ENCODE results near the gene ATP10A.

The ATP10A gene

GRCh38 chr15:25693321-25694238 is 169.5 kb downstream of the ATP10A start:
- peak; percentile 35 for DNase-seq

GRCh38 chr15:25691544-25692430 is 171.3 kb downstream of the ATP10A start:
- no peak for DNase-seq

DNA sequence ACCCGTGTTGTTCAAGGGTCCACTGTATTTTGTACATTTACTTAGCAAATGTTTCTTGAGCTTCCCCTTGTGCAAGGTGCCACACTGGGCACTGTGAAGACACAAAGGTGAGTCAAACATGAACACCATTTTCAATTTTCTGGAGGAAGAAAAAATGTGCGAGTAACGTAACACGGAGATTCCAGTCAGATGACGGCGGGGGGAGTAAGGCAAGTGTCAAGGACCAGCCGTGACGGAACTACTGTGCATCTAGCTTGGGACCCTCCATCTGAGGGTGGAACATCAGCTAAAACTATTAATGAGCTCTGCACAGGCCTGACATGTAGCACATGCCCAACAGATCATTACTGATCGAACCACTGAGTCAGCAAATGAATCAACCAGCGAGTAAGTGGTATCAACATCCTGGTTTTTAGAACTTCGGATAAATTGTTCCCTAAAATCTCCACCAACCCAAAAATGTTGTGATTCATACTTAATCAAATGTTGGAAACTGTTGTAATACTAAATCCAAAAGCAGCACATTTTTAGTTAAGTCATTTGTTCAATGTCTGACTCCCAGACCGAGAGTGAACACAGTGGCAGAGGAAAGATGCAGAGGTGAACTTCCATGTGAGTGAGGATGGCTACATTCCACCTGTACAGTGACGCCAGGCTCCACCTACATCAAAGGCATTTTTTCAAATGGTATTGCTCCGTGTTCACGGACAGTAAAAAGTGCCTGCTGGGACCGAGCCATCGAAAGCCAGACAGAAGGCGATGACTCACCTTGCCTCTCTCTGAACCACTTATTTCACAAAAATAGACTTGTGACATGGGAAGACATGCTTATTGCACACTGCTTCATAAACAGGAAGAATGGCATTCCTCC is 172.2 kb downstream of the ATP10A start:
- DNase-seq: no peak

DNA sequence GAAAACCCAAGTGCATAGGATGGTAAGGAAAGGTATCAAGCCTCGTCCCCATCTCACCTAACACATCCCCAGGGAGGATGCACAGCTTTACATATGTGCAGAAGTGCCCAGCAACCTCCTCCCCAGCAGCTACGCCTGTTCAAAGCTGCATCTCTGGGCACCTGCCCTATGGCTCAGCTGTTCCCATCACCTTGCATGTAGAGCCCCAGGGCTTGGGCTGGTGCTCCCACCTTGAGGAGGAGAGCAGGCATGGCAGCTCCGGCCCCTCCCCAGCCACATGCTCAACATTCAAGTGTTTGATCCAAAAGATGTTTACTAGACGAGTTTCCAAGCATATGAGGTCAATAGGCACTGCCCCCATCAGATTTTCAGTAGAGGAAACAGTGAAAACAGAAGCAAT is 173.5 kb downstream of the ATP10A start:
- DNase-seq: no peak

GRCh38 chr15:25688166-25688565 is 175.0 kb downstream of the ATP10A start:
- DNase-seq: no peak

GRCh38 chr15:25687689-25688088 is 175.4 kb downstream of the ATP10A start:
- no peak for DNase-seq

- DNase-seq: no peak
These were observed 175.9 kb downstream of the ATP10A start for GRCh38 chr15:25687276-25687675.

DNA sequence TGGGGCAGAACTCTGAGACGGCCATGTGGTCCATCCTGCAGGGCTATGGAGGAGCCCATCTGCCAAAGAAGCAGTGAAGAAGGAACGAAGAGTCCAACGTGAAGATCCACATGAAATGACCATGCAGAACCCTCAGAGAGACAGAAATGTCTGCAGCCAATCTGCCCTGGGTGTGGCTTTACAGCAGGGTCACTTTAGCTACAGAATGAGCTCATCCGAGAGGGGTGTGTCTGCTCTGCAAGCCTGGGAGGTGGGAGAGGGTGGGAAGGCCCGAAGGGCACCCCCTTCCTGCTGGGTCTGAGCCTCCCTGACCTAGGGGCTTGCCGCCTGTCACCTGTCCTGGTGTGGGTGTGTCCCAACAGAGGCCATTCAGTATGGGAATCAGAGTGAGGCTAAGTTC is 176.3 kb downstream of the ATP10A start:
- DNase-seq: no peak

GRCh38 chr15:25684521-25685431 is 178.4 kb downstream of the ATP10A start:
- DNase-seq: no peak

DNA sequence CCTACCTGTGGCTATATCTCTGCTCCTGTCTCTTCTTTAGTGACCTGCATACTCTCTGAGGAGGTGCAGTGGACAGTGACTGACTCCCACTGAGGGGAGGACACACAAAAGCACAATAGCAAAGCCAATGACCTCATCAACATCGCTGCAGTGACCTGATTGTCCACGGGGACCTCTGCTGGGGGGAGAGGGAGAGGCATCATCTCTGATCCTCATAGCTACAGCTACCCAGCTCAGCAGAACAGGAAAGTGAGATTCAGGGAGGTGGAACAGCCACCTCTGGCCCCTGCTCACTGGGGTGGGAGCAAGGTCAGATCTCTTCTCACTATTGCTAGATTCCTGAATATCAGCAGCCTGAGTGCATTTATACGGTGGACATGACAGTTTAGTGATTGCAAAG is 179.2 kb downstream of the ATP10A start:
- DNase-seq: no peak

DNA sequence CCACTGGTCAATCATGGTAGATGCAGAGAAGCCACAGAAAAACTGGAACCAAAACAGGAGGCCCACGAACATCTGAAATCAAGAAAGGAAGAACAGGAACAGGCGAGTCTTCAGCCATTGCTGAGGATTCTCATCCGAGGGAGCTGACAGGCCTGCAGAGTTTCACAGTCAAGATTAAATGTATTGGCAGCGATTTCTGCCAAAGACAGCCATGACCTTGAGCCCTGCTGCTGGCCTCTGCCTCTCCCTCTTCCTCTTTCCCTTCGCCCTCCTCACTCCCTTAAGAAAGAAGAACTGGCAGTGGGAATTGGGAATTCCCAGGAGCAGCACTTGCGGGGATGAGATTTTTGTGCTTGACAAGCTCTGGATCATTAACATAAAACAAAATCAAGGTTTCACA is 179.7 kb downstream of the ATP10A start:
- DNase-seq: no peak

GRCh38 chr15:25682340-25682739 is 180.8 kb downstream of the ATP10A start:
- DNase-seq: no peak

DNA sequence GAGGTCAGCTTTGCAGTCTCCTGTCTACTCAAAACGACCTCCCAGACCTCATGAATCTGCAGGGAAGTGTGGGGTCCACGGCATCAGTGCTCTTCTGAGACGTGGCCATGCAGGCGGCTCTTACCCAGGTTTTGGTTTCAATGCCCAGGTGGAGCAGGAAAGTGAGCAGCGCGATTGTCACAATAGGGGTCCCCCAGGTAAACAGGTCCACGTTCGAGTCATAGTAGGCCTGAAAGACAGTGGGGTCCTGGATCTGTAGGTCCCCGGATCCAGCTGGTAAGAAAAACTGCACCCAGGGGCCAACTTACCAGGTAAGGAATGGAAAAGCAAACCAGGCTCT is 182.5 kb downstream of the ATP10A start:
- no peak for DNase-seq

GRCh38 chr15:25679964-25680685 is 183.0 kb downstream of the ATP10A start:
- no peak for DNase-seq

DNA sequence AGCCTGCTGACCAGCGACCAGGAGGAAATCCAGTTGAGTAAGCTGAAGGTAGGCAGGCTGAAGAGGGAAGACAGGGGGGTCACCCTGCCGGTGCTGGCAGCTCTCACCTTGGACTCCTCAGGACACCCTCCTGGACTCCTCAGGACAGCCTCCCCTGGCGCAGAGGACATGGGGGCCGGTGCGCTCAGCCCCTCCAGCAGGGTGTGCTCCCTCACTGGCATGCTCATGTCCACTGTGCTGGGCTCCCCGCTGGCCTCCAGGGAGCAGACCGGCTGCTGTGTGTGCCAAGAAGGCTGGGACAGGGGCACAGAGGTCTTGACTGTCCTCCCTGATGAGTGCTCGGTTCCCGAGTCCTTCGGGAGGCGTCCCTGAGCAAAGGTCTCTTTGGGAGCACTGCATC is 183.6 kb downstream of the ATP10A start:
- no peak for DNase-seq

- DNase-seq: no peak
These were observed 184.6 kb downstream of the ATP10A start for GRCh38 chr15:25678500-25678855.

GRCh38 chr15:25677719-25678499 is 185.2 kb downstream of the ATP10A start:
- no peak for DNase-seq

DNA sequence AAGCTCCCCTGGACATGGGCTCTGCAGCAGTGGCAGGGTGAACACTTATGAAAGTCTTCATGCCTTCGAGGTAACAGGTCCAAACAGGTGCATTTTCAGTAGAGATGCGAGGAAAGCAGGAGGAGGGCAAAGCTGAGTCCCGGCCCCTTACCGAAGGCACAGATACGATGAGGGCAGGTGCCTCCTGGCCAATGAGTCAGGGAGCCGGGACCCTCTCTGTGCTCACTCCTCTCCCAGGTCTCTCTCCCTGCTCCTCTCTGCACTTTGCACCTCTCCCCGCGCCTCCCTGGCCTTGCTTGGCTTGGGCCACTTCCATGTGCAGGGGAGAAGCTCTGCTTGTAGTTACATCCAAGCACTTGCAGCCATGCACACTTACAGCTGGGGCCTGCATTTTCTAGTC is 187.1 kb downstream of the ATP10A start:
- DNase-seq: no peak

- no peak for DNase-seq
These were observed 187.7 kb downstream of the ATP10A start for GRCh38 chr15:25675396-25675795.

GRCh38 chr15:25674913-25675312 is 188.2 kb downstream of the ATP10A start:
- no peak for DNase-seq

Measured in stimulated activated CD4-positive, alpha-beta T cell treated with anti-CD3 and anti-CD28 coated beads, Interleukin-4, amount 100 ng/mL, for 24 hours (primary cell).